Ureter (tissue), 1 donor: ENCODE measurements around the gene FBP1. TPM values are rescaled to one million over a fixed set of nuclear protein-coding genes. Genes with fewer than 3 reads are reported as not detected.
A peak's percentile ranks its signal among the peaks of the same experiment; 100 is the strongest.
"Not testable (repeated sequence)": the region's sequence is repeated elsewhere in the genome, so short reads cannot be mapped to it uniquely, and the experiment has no call there.

Experiments used
- DNase-seq: peaks from one replicate; pipeline ENCODE4 v3.0.0-alpha.2; 2020; ENCODE audit warnings: low spot score
- total RNA-seq: library from RNA; stranded (reverse); gene quantifications from one replicate; pipeline ENCODE4 v1.2.4, GENCODE V29; 2023
- donor health status: DM: yes; HTN: yes; CAD: no.

The FBP1 gene
- total RNA-seq, 1 donor from 2014 or later, result 231 TPM

GRCh38 chr9:94576131-94576530, 63.2 kb downstream of the FBP1 start:
- DNase-seq, result no peak

- DNase-seq, result no peak
Observed at GRCh38 chr9:94568972-94569712, 70.2 kb downstream of the FBP1 start.

- no peak for DNase-seq
Observed at GRCh38 chr9:94568250-94568889, 70.9 kb downstream of the FBP1 start.

GRCh38 chr9:94567271-94567670, 72.0 kb downstream of the FBP1 start:
- DNase-seq, result no peak

DNA sequence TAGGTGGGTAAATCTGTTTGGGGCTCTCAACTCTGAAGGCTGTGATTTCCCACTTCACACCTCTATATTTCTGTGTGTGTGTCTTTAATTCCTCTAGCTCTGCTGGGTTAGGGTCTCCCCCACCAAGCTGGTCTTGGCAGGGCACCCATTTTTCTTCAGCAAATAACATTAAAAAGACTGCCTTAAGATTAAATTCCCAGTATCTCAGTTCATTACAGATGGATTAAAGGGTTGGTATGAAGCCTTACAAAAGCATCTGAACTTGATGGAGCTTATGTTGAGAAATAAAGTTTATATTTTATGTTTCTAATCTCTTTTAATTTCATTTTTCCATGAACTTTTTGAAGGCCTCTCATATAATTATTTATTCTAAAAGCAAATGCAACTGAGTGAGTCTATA, 72.8 kb downstream of the FBP1 start:
- DNase-seq, result no peak

GRCh38 chr9:94564279-94564678, 75.0 kb downstream of the FBP1 start:
- DNase-seq, result not testable (repeated sequence)

- no peak for DNase-seq
Observed at GRCh38 chr9:94563548-94563947, 75.8 kb downstream of the FBP1 start.

GRCh38 chr9:94560237-94560636, 79.1 kb downstream of the FBP1 start:
- DNase-seq, result no peak

- DNase-seq, result no peak
Observed at GRCh38 chr9:94557376-94557775, 81.9 kb downstream of the FBP1 start.

GRCh38 chr9:94554439-94555331, 84.6 kb downstream of the FBP1 start, which contains the start of gene PCAT7:
TSS of gene PCAT7 (plus strand) at chr9:94555083.
- DNase-seq, result peak; percentile 71

DNA sequence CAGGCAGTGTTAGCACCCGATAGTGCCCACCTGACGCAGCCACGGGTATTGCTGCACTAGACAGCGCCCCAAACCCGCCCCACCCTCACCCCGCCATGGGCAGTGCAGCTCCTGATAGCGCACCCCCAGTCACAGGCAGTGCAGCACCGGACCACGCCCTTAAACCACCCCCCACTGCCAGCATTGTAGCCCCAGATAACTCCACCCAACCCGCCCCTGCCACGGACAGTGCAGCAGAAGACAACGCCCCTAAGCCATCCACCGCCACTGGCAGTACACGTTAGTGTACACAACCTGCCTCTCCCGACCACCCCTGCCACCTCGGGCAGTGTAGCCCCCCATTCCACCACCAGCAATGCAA, 85.3 kb downstream of the FBP1 start:
- DNase-seq, result no peak

Other genes starting within 250 kb of the FBP1 start
- 0.94 TPM for gene PCAT7, start 84.4 kb downstream of the FBP1 start, total RNA-seq
- gene FBP2, start 45.7 kb downstream of the FBP1 start, total RNA-seq, result 0.29 TPM
- 115 TPM for gene AOPEP, start 87.2 kb upstream of the FBP1 start, total RNA-seq